Peyer's patch (tissue), 4 donors: ENCODE results near the gene NEUROD1. TPM values are rescaled to one million over a fixed set of nuclear protein-coding genes. Genes with fewer than 3 reads are reported as not detected.

ENCODE experiments used
- DNase-seq, 3 donors: peaks; one replicate each; pipeline ENCODE4 v3.0.0-alpha.2; 2017 to 2019
- H3K27ac ChIP-seq, 4 donors: fragments of 200-600 bp; sonication (generic); one replicate each; pipeline ENCODE4 v1.5.1; 2016 to 2019
- H3K27me3 ChIP-seq, 2 donors: fragments of 200-600 bp; sonication (generic); one replicate each; pipeline ENCODE4 v1.5.1; 2019
- H3K36me3 ChIP-seq, 3 donors: fragments of 200-600 bp; sonication (generic); one replicate each; pipeline ENCODE4 v1.5.1; 2016 to 2019
- H3K4me1 ChIP-seq, 4 donors: fragments of 200-600 bp; sonication (generic); one replicate each; pipeline ENCODE4 v1.5.1; 2016 to 2019
- H3K4me3 ChIP-seq, 4 donors: fragments of 200-600 bp; sonication (generic); 1 replicate in 3 of 4; 2 replicates in 1 of 4; pipeline ENCODE4 v1.5.1; 2016 to 2019; ENCODE audit warnings: mild to moderate bottlenecking in 1 of 4
- H3K9me3 ChIP-seq, 4 donors: fragments of 200-600 bp; sonication (generic); one replicate each; pipeline ENCODE4 v1.5.1; 2016 to 2019; ENCODE audit warnings: mild to moderate bottlenecking in 1 of 4
- POLR2A ChIP-seq, 2 donors: fragments of 450-650 bp; IDR thresholded peaks; one replicate each; pipeline ENCODE4 v1.5.1; 2017; ENCODE audit warnings: antibody characterized with exemption in 2 of 2, mild to moderate bottlenecking in 2 of 2, moderate library complexity in 2 of 2
- total RNA-seq, 4 donors: library from RNA; depleted of rRNA; stranded (reverse); fragments of >200 nt; gene quantifications; one replicate each; pipeline ENCODE4 v1.1.0, GENCODE V29; 2016
- TF ChIP-seq, protein P1 (sequence below), 6 experiments: fragments of 450-650 bp in 4 of 6; fragments of 200-600 bp in 2 of 6; sonication (generic) in 1 of 6; IDR thresholded peaks; one replicate each; pipeline ENCODE4 v1.5.1; 2017 to 2019; ENCODE audit warnings: antibody characterized with exemption in 6 of 6, mild to moderate bottlenecking in 3 of 6, moderate library complexity in 1 of 6

NEUROD1 gene
- total RNA-seq, 4 donors from 2014 or later: 1.7 to 6.8 (median 3.1) TPM

DNA sequence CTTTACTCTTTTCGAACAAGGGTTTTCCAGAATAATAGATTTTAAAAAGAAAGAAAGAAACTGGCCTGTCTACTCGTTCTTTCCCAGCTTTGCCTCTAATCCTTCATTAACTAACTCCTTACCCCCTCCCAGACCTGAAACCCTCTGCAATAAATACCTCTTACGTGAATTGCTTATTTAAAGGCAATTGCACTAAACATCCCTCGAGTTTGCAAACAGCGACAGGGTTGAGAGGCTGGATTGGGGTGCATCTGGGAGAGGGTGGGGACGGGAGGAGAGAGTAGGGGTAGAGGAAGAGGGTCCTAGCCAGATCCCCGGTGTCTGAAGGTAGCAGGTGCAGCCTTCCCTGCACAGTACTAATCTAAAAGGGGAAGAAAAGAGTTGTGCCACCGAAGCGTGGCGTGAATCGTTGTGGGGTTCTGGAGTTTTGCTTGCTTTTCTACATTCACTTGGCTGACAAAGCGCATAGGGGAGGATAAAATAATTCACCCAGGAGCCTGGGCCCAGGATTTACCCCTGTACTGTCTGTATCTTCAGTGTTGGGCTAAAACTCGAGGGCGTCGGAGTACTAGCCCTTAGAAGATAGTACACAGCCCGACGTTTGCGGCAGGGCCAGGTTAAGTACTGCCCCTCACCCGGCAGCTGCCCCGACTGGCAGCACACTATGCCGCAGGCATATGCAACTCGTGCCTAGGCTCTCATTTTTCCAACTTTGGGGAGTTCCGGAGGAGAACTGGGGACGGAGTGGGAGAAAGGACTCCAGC lies 1.9 kb upstream of the NEUROD1 start:
- H3K9me3 ChIP-seq: no peaks in the 10 kb centered on the region
- H3K27ac ChIP-seq: no peak overlapping the region
- H3K27me3 ChIP-seq: peaks cover 0 to 75% of the 10 kb centered on the region in 2 donors
- H3K4me1 ChIP-seq: peaks cover 0 to 26% (median 8%) of the 10 kb centered on the region in 4 donors
- no peak overlapping the region for H3K4me3 ChIP-seq
- no peak for TF ChIP-seq POLR2A (IDR thresholded peaks at IDR 0.05)
- TF ChIP-seq, protein P1, sequence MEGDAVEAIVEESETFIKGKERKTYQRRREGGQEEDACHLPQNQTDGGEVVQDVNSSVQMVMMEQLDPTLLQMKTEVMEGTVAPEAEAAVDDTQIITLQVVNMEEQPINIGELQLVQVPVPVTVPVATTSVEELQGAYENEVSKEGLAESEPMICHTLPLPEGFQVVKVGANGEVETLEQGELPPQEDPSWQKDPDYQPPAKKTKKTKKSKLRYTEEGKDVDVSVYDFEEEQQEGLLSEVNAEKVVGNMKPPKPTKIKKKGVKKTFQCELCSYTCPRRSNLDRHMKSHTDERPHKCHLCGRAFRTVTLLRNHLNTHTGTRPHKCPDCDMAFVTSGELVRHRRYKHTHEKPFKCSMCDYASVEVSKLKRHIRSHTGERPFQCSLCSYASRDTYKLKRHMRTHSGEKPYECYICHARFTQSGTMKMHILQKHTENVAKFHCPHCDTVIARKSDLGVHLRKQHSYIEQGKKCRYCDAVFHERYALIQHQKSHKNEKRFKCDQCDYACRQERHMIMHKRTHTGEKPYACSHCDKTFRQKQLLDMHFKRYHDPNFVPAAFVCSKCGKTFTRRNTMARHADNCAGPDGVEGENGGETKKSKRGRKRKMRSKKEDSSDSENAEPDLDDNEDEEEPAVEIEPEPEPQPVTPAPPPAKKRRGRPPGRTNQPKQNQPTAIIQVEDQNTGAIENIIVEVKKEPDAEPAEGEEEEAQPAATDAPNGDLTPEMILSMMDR (IDR thresholded peaks at IDR 0.05): no peak
- no peak for DNase-seq
- no peaks in the 10 kb centered on the region for H3K36me3 ChIP-seq

DNA sequence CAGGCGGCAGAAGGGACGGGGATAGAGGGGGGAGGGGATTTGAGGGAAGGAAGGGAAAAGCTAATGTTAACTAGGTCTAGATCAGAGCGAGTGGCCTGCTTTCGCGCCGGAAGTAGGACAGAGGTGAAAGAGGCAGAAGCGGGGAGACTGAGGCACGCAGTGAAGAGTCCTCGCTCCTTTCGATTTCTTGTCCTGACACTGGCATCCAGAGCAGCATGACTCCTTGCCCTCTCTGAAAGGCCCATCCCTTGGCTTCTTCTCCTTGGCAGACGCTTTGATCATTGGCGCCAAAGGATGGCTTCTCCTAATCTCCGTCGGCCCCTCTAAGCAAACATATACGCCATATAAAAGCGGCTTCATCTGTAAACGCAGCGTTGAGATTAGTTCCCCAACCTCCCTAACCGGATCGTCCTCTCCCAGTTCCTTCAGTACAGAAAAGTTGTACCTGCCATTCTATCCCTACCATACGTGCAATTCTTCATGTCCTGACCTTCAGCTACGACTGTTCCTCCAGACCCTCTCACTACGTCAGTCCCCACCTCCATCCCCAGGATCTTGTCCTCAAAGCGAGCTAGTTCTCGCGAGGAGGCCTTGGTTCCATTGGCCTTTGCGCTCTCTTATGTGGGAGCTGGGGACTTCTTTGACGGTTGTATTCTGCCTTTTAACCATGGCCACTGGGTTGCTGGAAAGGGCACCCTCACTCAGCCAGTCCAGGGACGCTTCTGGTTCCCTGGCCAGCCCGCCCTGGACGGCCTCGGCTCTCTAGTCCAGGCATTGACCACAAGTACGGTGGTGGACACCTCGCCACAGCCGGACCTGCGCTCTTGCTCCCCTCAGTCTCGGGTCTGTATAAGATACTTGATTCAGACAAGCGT lies 857 bp upstream of the NEUROD1 start:
- TF ChIP-seq, protein P1 (IDR thresholded peaks at IDR 0.05): no peak
- TF ChIP-seq POLR2A (IDR thresholded peaks at IDR 0.05): no peak
- Histone ChIP-seq H3K27me3 (peaks cover 0 to 75% of the 10 kb centered on the region in 2 donors), H3K27ac (no peak overlapping the region), H3K9me3 (no peaks in the 10 kb centered on the region), H3K36me3 (no peaks in the 10 kb centered on the region), H3K4me3 (peak overlapping the region in 2 of 4 donors; percentile 26 to 33), H3K4me1 (peaks cover 0 to 26% (median 8%) of the 10 kb centered on the region in 4 donors)
- no peak for DNase-seq

DNA sequence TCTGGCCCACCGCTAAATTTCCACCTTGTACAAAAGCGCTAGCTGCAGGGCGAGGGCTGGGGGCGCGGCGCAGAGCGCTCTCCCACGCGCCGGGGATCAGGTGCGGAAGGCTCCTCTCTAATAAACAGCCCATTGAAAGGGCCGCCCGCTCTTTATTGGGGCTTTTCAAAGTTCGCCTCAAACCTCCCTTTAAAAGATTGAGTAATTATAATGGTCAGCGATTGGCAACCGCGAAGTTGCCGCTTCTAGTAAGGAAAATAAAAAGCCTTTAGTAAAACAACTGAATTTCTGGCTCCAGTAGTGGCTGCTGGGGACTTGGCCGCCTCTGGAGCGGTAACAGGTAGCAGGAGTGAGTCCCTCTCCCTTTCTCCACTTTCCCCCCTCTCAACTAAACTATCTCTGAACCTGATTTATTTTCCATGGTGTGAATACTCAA lies 755 bp downstream of the NEUROD1 start:
- DNase-seq: no peak
- H3K4me3 ChIP-seq: no peak overlapping the region

DNA sequence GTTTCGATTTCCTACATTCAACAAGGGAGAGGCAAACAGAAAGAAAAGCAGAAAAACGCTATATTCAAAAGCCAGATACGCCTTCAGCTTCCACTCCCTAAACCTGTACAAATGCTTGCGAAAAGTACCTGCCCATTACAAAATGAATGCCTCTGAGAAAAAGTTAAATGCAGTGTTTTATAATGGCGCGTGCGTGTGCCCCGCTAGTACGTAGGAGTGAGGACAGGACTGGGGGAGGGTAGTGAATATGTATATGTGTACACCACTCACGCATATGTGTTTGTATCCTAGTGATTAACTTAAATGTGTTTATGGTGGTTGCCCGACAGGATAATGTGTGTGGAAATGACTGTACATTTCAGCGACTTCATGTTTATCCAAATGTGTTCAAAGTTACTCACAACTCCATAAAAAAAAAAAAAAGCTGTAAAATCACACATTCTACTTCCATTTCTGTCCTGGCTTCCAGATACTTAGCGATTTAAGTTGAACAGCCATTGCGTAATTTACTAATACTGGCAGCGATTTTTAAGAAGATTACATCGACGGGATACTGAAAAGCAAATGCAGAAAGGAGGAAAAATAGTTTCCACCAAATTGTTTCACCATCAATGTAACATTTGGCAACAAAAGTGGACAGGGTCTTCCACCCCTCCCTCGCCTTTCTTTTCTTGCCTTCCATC lies 1.3 kb downstream of the NEUROD1 start:
- H3K27ac ChIP-seq: no peak overlapping the region
- H3K27me3 ChIP-seq: peaks cover 0 to 62% of the 10 kb centered on the region in 2 donors
- H3K4me3 ChIP-seq: no peak overlapping the region
- H3K4me1 ChIP-seq: peaks cover 0 to 23% (median 6%) of the 10 kb centered on the region in 4 donors
- H3K9me3 ChIP-seq: no peaks in the 10 kb centered on the region
- no peak for DNase-seq
- H3K36me3 ChIP-seq: no peaks in the 10 kb centered on the region
- no peak for TF ChIP-seq POLR2A (IDR thresholded peaks at IDR 0.05)
- TF ChIP-seq, protein P1 (IDR thresholded peaks at IDR 0.05): no peak

More for the DNA sequence above, 755 bp downstream of the NEUROD1 start:
- Histone ChIP-seq H3K27me3 (peaks cover 0 to 66% of the 10 kb centered on the region in 2 donors), H3K27ac (no peak overlapping the region), H3K4me1 (peaks cover 0 to 26% (median 8%) of the 10 kb centered on the region in 4 donors), H3K9me3 (no peaks in the 10 kb centered on the region), H3K36me3 (no peaks in the 10 kb centered on the region)
- TF ChIP-seq, protein P1 (IDR thresholded peaks at IDR 0.05): no peak
- no peak for TF ChIP-seq POLR2A (IDR thresholded peaks at IDR 0.05)

DNA sequence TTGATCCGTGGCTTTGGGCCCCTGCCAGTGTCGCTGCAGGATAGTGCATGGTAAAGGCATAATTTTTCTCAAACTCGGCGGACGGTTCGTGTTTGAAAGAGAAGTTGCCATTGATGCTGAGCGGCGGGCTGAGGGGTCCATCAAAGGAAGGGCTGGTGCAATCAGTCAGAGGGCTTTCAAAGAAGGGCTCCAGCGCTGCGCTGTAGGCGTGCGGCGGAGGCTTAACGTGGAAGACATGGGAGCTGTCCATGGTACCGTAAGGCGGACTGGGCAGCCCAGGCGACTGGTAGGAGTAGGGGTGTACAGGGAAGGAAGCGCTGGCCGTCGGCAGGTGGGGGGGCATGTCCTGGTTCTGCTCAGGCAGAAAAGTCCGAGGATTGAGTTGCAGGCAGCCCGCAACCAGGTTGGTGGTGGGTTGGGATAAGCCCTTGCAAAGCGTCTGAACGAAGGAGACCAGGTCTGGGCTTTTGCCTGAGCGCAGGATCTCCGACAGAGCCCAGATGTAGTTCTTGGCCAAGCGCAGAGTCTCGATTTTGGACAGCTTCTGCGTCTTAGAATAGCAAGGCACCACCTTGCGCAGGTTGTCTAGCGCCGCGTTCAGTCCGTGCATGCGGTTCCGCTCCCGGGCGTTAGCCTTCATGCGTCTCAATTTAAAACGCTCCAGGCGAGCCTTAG lies 2.3 kb downstream of the NEUROD1 start:
- H3K36me3 ChIP-seq: no peaks in the 10 kb centered on the region
- DNase-seq: peak in 2 of 3 donors; percentile 65 to 74
- no peak overlapping the region for H3K4me3 ChIP-seq
- TF ChIP-seq POLR2A (IDR thresholded peaks at IDR 0.05): no peak
- TF ChIP-seq, protein P1 (IDR thresholded peaks at IDR 0.05): no peak
- no peaks in the 10 kb centered on the region for H3K9me3 ChIP-seq
- H3K27me3 ChIP-seq: peaks cover 0 to 52% of the 10 kb centered on the region in 2 donors
- no peak overlapping the region for H3K27ac ChIP-seq
- H3K4me1 ChIP-seq: peaks cover 0 to 14% (median 0%) of the 10 kb centered on the region in 4 donors
